SH-SY5Y (cell line): ENCODE measurements around the gene ADCY3.

Experiments
- GATA2 ChIP-seq: IDR thresholded peaks from 2 replicates; pipeline ENCODE4 v1.6.1; 2011; ENCODE audit warnings: mild to moderate bottlenecking, low read depth, low read length
- GATA3 ChIP-seq: IDR thresholded peaks from 2 replicates; pipeline ENCODE4 v1.6.1; 2011; ENCODE audit warnings: low read depth, mild to moderate bottlenecking, low read length, moderate library complexity

DNA sequence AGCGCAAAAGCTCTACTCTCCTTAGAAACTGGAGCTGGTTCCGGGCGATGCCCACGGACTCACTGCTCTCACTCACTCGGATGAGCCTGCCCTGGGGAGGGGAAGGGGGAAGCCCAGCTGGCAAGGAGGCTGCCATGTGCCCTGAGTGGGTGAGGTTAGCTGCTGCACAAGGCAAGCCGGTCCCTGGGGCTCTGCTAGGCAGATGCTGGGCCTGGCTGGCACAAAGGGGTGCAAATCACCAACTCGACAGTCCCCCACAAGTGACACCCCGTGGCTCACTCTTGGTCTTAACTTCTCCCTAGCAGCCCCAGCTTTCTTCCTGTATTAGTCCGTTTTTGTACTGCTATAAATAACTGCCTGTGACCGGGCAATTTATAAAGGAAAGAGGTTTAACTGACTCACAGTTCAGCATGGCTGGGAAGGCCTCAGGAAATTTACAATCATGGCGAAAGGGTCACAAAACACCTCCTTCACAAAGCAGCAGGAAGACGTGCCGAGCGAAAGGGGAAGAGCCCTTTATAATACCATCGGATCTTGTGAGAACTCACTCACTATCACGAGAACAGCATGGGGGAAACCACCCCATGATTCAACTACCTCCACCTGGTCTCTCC, 33.2 kb downstream of the ADCY3 start:
- TF ChIP-seq GATA2: no peak
- TF ChIP-seq GATA3: no peak
